GM12872 (cell line): Measurements from ENCODE around the gene DAAM1.

ENCODE experiments used
- CTCF ChIP-seq: IDR thresholded peaks from 3 replicates; pipeline ENCODE4 v1.5.1; 2011; ENCODE audit warnings: low read depth, mild to moderate bottlenecking, low read length, moderate library complexity; ENCODE audit not compliant: insufficient read depth

Gene DAAM1

GRCh38 chr14:59313658-59314608 is 125.5 kb downstream of the DAAM1 start:
- TF ChIP-seq CTCF, result no peak

GRCh38 chr14:59314953-59315599 is 126.6 kb downstream of the DAAM1 start:
- no peak for TF ChIP-seq CTCF

GRCh38 chr14:59316151-59316830 is 127.8 kb downstream of the DAAM1 start:
- no peak for TF ChIP-seq CTCF

- no peak for TF ChIP-seq CTCF
These were observed 128.9 kb downstream of the DAAM1 start for GRCh38 chr14:59317346-59317745.

GRCh38 chr14:59317798-59318505 is 129.5 kb downstream of the DAAM1 start:
- no peak for TF ChIP-seq CTCF

- TF ChIP-seq CTCF, result no peak
These were observed 130.4 kb downstream of the DAAM1 start for GRCh38 chr14:59318908-59319307.

GRCh38 chr14:59320361-59320760 is 131.9 kb downstream of the DAAM1 start:
- no peak for TF ChIP-seq CTCF
